Stimulated activated CD8-positive, alpha-beta memory T cell treated with anti-CD3 and anti-CD28 coated beads, Interleukin-7, amount 100 ng/mL, for 4 hours (primary cell): Measurements from ENCODE around the gene TLDC2.

Source experiments
- DNase-seq, 2 donors: peaks; one replicate each; pipeline ENCODE4 v3.0.0-alpha.2; 2020; ENCODE audit warnings: low read depth in 2 of 2

TLDC2 gene

GRCh38 chr20:36849333-36850065 lies 26.4 kb upstream of the TLDC2 start:
- DNase-seq = no peak

- DNase-seq = no peak
These were observed 25.2 kb upstream of the TLDC2 start for GRCh38 chr20:36850759-36851158.

- DNase-seq = no peak
These were observed 24.4 kb upstream of the TLDC2 start for GRCh38 chr20:36851490-36851889.

- DNase-seq = no peak
These were observed 23.8 kb upstream of the TLDC2 start for GRCh38 chr20:36852187-36852586.

- DNase-seq = no peak
These were observed 21.3 kb upstream of the TLDC2 start for GRCh38 chr20:36854348-36855240.

- no peak for DNase-seq
These were observed 20.7 kb upstream of the TLDC2 start for GRCh38 chr20:36855241-36855657.

GRCh38 chr20:36856195-36856594 lies 19.7 kb upstream of the TLDC2 start:
- no peak for DNase-seq

GRCh38 chr20:36856691-36857635 lies 19.0 kb upstream of the TLDC2 start:
- DNase-seq = no peak

- DNase-seq = no peak
These were observed 16.7 kb upstream of the TLDC2 start for GRCh38 chr20:36859282-36859555.

GRCh38 chr20:36859700-36860330 lies 16.1 kb upstream of the TLDC2 start:
- DNase-seq = no peak

- no peak for DNase-seq
These were observed 15.6 kb upstream of the TLDC2 start for GRCh38 chr20:36860339-36860738.

- no peak for DNase-seq
These were observed 14.9 kb upstream of the TLDC2 start for GRCh38 chr20:36860811-36861624.

- DNase-seq = no peak
These were observed 14.4 kb upstream of the TLDC2 start for GRCh38 chr20:36861625-36861874.

- DNase-seq = no peak
These were observed 13.8 kb upstream of the TLDC2 start for GRCh38 chr20:36861875-36862801.

- no peak for DNase-seq
These were observed 12.9 kb upstream of the TLDC2 start for GRCh38 chr20:36862857-36863668.

- DNase-seq = no peak
These were observed 10.7 kb upstream of the TLDC2 start for GRCh38 chr20:36865076-36865860.

- no peak for DNase-seq
These were observed 10.1 kb upstream of the TLDC2 start for GRCh38 chr20:36865861-36866149.

- DNase-seq = no peak
These were observed 9.8 kb upstream of the TLDC2 start for GRCh38 chr20:36866164-36866563.
